ENCODE results near the gene SLC10A7.

The SLC10A7 gene

DNA sequence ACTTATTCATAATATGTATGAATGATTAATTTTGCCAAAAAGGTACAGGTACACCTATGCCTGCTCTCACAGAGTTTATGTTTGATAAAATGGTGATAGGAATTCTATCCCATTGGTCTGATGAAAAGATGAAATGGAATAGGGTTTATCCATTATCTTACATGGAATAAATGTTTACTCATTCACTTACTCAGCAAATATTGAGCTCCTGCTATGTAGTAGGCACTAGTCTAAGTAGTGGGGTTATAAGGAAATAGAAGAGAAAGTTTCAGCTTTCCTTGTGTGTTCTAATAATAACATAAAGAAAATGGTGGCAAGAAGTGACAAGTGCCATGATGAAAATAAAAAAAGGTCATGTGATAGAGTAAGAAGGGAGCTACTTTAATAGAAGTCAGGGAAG lies 12.4 kb upstream of the SLC10A7 start:
- TF ChIP-seq, protein P1, sequence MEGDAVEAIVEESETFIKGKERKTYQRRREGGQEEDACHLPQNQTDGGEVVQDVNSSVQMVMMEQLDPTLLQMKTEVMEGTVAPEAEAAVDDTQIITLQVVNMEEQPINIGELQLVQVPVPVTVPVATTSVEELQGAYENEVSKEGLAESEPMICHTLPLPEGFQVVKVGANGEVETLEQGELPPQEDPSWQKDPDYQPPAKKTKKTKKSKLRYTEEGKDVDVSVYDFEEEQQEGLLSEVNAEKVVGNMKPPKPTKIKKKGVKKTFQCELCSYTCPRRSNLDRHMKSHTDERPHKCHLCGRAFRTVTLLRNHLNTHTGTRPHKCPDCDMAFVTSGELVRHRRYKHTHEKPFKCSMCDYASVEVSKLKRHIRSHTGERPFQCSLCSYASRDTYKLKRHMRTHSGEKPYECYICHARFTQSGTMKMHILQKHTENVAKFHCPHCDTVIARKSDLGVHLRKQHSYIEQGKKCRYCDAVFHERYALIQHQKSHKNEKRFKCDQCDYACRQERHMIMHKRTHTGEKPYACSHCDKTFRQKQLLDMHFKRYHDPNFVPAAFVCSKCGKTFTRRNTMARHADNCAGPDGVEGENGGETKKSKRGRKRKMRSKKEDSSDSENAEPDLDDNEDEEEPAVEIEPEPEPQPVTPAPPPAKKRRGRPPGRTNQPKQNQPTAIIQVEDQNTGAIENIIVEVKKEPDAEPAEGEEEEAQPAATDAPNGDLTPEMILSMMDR (conservative IDR thresholded peaks at IDR 0.05; ENCODE audit: low read depth, low read length): no peak
- H3K4me3 ChIP-seq (ENCODE audit: low read depth, low read length): no peak overlapping the region
- no peak for DNase-seq (ENCODE audit: low read depth)

DNA sequence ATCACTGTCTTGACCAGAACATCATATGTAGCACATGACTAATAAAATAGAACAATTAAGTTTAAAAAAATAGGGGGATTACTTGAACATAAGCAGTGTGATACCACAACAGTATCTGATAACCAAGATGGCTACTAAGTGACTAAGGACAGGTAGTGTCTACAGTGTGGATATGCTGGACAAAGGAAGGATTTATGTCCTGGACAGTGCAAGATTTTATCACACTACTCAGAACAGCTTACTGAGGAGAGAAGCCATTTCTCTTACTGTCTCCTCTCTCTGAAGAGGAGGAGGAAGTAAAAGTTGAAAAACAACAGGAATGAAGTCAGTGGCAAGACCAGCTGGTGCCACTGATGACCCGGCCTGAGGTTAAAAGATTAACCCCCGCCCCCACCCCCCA lies 4.0 kb upstream of the SLC10A7 start:
- no peak overlapping the region for H3K4me3 ChIP-seq (ENCODE audit: low read depth, low read length)
- TF ChIP-seq, protein P1 (conservative IDR thresholded peaks at IDR 0.05; ENCODE audit: low read depth, low read length): no peak
- no peak for DNase-seq (ENCODE audit: low read depth)

DNA sequence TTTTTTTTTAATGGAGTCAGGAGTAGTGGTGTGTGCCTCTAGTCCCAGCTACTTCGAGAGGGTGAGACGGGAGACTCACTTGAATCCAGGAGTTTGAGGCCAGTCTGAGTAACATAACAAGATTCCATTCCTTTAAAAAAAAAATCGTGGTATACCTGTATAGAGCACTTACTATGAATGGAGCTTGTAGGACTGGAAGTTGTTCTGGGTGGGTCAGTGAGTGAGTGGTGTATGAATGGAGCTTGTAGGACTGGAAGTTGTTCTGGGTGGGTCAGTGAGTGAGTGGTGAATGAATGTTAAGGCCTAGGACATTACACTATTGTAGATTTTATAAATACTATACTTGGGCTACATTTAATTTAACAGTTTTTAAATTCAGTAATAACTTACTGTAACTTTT lies 2.9 kb upstream of the SLC10A7 start:
- no peak overlapping the region for H3K4me3 ChIP-seq (ENCODE audit: low read depth, low read length)
- TF ChIP-seq, protein P1 (conservative IDR thresholded peaks at IDR 0.05; ENCODE audit: low read depth, low read length): no peak
- DNase-seq (ENCODE audit: low read depth): no peak

DNA sequence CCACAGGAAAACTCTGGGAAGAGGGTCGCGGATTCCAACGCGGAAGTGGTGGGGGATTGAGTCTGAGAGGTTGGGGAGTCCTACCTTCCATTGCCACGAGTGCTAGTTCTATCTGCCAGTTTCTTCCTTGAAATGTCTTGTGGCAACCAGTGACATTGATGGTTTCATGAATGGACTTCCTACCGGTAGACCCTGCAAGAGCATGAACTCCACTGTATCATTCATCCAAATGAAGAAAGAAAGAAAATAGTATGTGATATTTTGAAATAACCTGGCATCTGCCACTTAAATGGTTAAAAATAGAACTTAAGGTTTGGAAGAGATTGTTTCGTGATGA lies 1.1 kb upstream of the SLC10A7 start:
- DNase-seq (ENCODE audit: low read depth): peak; percentile 14
- TF ChIP-seq, protein P1 (conservative IDR thresholded peaks at IDR 0.05; ENCODE audit: low read depth, low read length): no peak
- H3K4me3 ChIP-seq (ENCODE audit: low read depth, low read length): peak overlapping the region; percentile 93

DNA sequence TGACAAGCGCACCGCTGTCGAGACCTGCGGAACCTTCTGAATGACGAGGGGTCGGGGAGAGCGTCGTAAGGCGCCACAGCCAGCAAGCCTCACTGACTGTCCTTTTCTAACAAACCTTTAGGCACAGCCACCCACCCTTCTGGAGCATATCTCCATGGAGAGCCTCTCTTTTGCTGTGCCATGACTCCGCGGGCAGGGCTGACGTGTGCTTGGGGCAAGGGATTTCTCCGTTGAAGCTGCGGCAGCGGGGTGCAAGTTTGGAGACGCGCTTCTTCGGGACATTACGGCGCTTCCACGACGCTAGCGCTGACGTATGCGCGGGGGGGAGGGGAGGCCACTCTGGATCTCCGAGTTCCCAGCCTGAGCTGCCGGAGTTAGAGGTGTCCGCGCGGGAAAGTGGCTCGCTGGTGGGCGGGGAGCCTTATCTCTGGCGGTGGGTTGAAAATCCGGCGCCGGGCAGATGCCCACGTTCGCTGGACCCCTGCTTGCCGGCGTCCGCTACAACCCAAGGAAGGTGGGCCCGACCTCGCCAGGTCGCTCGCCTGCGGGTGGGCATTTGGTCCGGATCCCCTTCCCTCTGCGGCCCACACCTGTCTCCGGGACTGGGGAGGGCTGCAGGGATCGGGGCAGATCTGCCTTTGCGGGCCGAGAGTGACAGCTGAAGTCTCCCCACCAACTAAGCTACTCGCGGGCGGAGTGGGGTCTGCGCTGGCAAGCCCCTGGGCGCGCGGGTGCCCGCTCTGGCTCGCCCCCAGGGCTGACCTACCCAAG lies 543 bp upstream of the SLC10A7 start:
- TF ChIP-seq, protein P1 (conservative IDR thresholded peaks at IDR 0.05; ENCODE audit: low read depth, low read length): no peak
- DNase-seq (ENCODE audit: low read depth): peak; percentile 88
- H3K4me3 ChIP-seq (ENCODE audit: low read depth, low read length): peak overlapping the region; percentile 93

DNA sequence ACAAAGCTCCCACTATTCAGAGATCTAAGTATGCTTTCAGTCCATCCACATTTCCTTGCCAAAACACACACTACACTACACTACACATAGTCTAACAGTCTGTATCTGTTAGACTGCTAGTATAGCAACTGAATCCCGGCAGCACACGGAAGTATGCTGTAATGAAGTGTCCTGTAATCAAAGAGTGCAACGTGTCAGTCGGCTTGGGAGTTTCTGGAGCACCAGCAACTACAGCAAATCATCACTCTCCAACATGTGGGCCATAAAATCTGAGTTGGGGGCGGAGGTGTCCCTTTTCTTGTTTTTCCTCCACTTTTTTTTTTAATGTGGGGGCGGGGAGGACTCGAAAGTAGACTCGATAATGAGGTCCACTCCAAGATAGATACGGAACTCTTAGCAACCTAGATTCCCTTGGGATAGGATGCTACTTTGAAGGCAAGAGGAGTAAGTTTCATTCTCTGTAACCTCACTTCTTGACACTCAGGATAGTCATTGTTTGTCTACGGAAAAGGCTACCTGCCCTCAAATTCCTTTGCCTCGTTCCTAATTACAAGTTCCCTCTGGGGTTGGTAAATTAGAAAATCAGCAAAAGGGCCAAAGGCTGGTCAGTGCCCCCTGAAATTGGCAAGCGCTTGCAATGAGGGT lies 722 bp downstream of the SLC10A7 start:
- H3K4me3 ChIP-seq (ENCODE audit: low read depth, low read length): peak overlapping the region; percentile 93
- peak; percentile 80 for DNase-seq (ENCODE audit: low read depth)
- TF ChIP-seq, protein P1 (conservative IDR thresholded peaks at IDR 0.05; ENCODE audit: low read depth, low read length): no peak
